ENCODE data around the gene AGO4.

AGO4 gene

DNA sequence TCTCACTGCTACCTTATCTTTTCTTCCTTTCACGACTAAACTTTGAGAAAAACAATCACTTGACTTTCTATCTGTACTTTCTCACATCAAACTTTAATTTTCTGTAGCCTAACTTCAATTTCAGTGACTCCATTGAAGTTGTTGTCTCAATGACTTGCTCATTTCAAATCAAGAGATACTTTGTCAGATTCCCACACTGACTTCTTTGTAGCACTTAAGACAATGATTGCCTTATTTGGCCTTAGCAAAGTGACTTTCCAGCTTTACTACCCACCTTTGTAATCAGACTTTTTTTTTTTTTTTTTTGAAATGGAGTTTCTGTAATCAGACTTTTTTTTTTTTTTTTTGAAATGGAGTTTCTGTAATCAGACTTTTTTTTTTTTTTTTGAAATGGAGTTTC, 37.0 kb downstream of the AGO4 start:
- no peak for TF ChIP-seq CTCF (IDR thresholded peaks at IDR 0.05; ENCODE audit: low read depth, low read length)
- DNase-seq (ENCODE audit: low read depth in 2 of 2), result no peak
- no peak overlapping the region for H3K4me3 ChIP-seq (replicated peaks in 1 of 2; ENCODE audit: low read depth in 2 of 2, low read length in 2 of 2)

DNA sequence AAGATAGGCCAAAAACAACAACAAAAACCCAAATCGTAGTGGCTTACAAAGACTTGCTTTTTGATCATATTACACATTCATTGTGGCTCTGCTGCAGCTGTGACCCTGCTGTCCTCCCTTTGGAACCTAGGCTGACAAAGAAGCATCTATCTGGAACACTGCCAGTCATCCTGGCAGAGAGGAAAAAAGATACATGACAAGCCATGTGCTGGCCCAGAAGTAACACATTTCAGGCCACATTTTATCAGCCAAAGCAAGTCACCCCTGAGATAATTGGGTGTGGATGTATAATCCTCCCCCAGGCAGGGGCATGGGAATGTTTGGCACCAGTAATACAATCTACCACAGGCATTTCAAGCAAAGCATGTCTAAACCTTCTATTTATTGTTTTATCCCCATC, 38.0 kb downstream of the AGO4 start:
- no peak overlapping the region for H3K4me3 ChIP-seq (replicated peaks in 1 of 2; ENCODE audit: low read depth in 2 of 2, low read length in 2 of 2)
- no peak for TF ChIP-seq CTCF (IDR thresholded peaks at IDR 0.05; ENCODE audit: low read depth, low read length)
- DNase-seq (ENCODE audit: low read depth in 2 of 2), result peak in 1 of 2 donors; percentile 17

DNA sequence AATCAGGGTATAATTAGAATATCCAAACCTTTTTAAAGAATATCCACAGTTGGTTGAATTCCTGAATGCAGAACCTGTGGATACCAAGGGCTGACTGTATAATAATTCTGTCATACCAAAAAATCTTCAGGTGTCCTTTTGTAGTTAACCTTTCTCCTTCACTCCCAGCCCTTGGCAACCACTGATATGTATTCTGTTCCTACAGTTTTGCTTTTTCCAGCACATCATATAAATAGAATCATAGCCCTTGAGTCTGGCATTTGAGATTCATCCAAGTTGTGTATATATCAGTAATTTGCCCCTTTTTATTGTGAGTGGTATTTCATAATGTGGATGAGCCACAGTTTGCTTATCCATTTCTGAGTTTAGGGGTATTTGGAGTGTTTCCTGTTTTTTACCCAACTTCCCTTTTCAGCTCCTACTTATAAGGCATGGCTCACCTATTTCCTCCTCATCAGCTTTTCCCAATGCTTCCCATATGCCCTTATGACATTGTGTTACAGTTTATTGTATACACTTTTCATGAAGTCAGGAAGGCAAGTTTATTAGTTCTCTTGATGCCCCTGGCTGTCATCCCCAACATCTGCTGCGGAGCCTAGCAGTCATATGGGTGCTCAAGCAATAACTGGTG, 40.2 kb downstream of the AGO4 start:
- no peak for DNase-seq (ENCODE audit: low read depth in 2 of 2)
- no peak for TF ChIP-seq CTCF (IDR thresholded peaks at IDR 0.05; ENCODE audit: low read depth, low read length)

DNA sequence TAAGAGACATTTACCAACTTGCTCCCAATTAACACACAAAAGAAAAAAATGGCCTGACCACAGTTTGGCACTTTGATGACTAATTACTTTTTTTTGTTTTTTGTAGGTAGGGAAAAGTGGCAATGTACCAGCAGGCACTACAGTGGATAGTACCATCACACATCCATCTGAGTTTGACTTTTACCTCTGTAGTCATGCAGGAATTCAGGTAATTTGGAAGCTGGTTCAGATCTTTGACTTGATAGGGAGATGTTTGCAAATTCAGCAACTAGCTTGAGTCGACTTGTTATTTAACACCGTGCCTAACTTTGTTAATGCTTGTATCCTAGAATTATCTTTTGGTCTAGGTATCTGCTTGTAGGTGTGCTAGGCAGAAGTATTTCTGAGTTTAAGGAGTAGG, 42.2 kb downstream of the AGO4 start:
- DNase-seq (ENCODE audit: low read depth in 2 of 2), result no peak
- TF ChIP-seq CTCF (IDR thresholded peaks at IDR 0.05; ENCODE audit: low read depth, low read length), result no peak
- H3K4me3 ChIP-seq (replicated peaks in 1 of 2; ENCODE audit: low read depth in 2 of 2, low read length in 2 of 2), result no peak overlapping the region

More for the DNA sequence above, 40.2 kb downstream of the AGO4 start:
- H3K4me3 ChIP-seq (replicated peaks in 1 of 2; ENCODE audit: low read depth in 2 of 2, low read length in 2 of 2), result no peak overlapping the region

- TF ChIP-seq CTCF (IDR thresholded peaks at IDR 0.05; ENCODE audit: low read depth, low read length), result no peak
- no peak for DNase-seq (ENCODE audit: low read depth in 2 of 2)
- no peak overlapping the region for H3K4me3 ChIP-seq (replicated peaks in 1 of 2; ENCODE audit: low read depth in 2 of 2, low read length in 2 of 2)
Observed at GRCh38 chr1:35850716-35851115, 42.9 kb downstream of the AGO4 start.

GRCh38 chr1:35851132-35851869, 43.5 kb downstream of the AGO4 start:
- peak in 1 of 2 donors; percentile 81 for DNase-seq (ENCODE audit: low read depth in 2 of 2)
- H3K4me3 ChIP-seq (replicated peaks in 1 of 2; ENCODE audit: low read depth in 2 of 2, low read length in 2 of 2), result no peak overlapping the region
- no peak for TF ChIP-seq CTCF (IDR thresholded peaks at IDR 0.05; ENCODE audit: low read depth, low read length)

All from cardiac fibroblast (primary cell).